H9 (cell line): ENCODE measurements around the gene TOP3B. TPM values are rescaled to one million over a fixed set of nuclear protein-coding genes. Genes with fewer than 3 reads are reported as not detected.

Experiments
- DNase-seq: peaks from one replicate; pipeline ENCODE4 v3.0.0-alpha.2; 2017
- H2AFZ ChIP-seq: one replicate; pipeline ENCODE4 v1.6.1; 2013; ENCODE audit warnings: mild to moderate bottlenecking, low read length, control low read depth, moderate library complexity
- H2AK5ac ChIP-seq: 2 replicates; pipeline ENCODE4 v1.6.1; 2013; ENCODE audit warnings: low read length, control low read depth, mixed read lengths; ENCODE audit not compliant: insufficient read length
- H2BK120ac ChIP-seq: one replicate; pipeline ENCODE4 v1.6.1; 2013; ENCODE audit warnings: low read depth, mild to moderate bottlenecking, low read length, control low read depth, inconsistent platforms; ENCODE audit not compliant: poor library complexity, severe bottlenecking
- H2BK12ac ChIP-seq: 2 replicates; pipeline ENCODE4 v1.6.1; 2013; ENCODE audit warnings: low read length, control low read depth, mixed read lengths, low read depth; ENCODE audit not compliant: insufficient read length
- H2BK15ac ChIP-seq: 2 replicates; pipeline ENCODE4 v1.6.1; 2013; ENCODE audit warnings: low read depth, low read length, control low read depth
- H2BK20ac ChIP-seq: one replicate; pipeline ENCODE4 v1.6.1; 2013; ENCODE audit warnings: low read depth, mild to moderate bottlenecking, low read length, control low read depth, inconsistent platforms; ENCODE audit not compliant: poor library complexity, severe bottlenecking
- H2BK5ac ChIP-seq: 2 replicates; pipeline ENCODE4 v1.6.1; 2013; ENCODE audit warnings: low read length, control low read depth, mixed read lengths; ENCODE audit not compliant: insufficient read length
- H3K14ac ChIP-seq: 2 replicates; pipeline ENCODE4 v1.6.1; 2013; ENCODE audit warnings: low read length, control low read depth; ENCODE audit not compliant: insufficient read depth
- H3K18ac ChIP-seq: 2 replicates; pipeline ENCODE4 v1.6.1; 2013; ENCODE audit warnings: low read depth, mild to moderate bottlenecking, mixed read lengths, low read length, control low read depth; ENCODE audit not compliant: insufficient read length
- H3K23ac ChIP-seq: 2 replicates; pipeline ENCODE4 v1.6.1; 2013; ENCODE audit warnings: low read length, control low read depth, mixed read lengths, low read depth; ENCODE audit not compliant: insufficient read length
- H3K23me2 ChIP-seq: 2 replicates; pipeline ENCODE4 v1.6.1; 2013; ENCODE audit warnings: low read depth, mild to moderate bottlenecking, mixed read lengths, low read length, control low read depth; ENCODE audit not compliant: insufficient read length, poor library complexity, severe bottlenecking
- H3K27ac ChIP-seq: 2 replicates; pipeline ENCODE4 v1.5.1; 2013; ENCODE audit warnings: low read length, control low read depth, mixed read lengths, low read depth; ENCODE audit not compliant: insufficient read length
- H3K27me3 ChIP-seq: 2 replicates; pipeline ENCODE4 v1.6.1; 2013; ENCODE audit warnings: low read length, control low read depth, inconsistent platforms; ENCODE audit not compliant: insufficient read depth
- H3K4ac ChIP-seq: 2 replicates; pipeline ENCODE4 v1.6.1; 2013; ENCODE audit warnings: low read depth, mild to moderate bottlenecking, control low read depth, inconsistent platforms, low read length, moderate library complexity
- H3K4me1 ChIP-seq: 2 replicates; pipeline ENCODE4 v1.6.1; 2013; ENCODE audit warnings: low read length, control low read depth, inconsistent platforms; ENCODE audit not compliant: insufficient read depth
- H3K4me2 ChIP-seq: 2 replicates; pipeline ENCODE4 v1.6.1; 2013; ENCODE audit warnings: low read length, control low read depth, mixed read lengths; ENCODE audit not compliant: insufficient read length, insufficient read depth
- H3K56ac ChIP-seq: 2 replicates; pipeline ENCODE4 v1.6.1; 2013; ENCODE audit warnings: low read depth, mild to moderate bottlenecking, mixed read lengths, low read length, control low read depth; ENCODE audit not compliant: insufficient read length
- H3K79me1 ChIP-seq: 2 replicates; pipeline ENCODE4 v1.6.1; 2013; ENCODE audit warnings: low read depth, mild to moderate bottlenecking, moderate library complexity, low read length, control low read depth, inconsistent platforms; ENCODE audit not compliant: insufficient read depth, poor library complexity, severe bottlenecking
- H3K79me2 ChIP-seq: 2 replicates; pipeline ENCODE4 v1.6.1; 2013; ENCODE audit warnings: low read length, control low read depth, inconsistent platforms; ENCODE audit not compliant: insufficient read depth
- H3K9ac ChIP-seq: 2 replicates; pipeline ENCODE4 v1.6.1; 2013; ENCODE audit warnings: low read length, control low read depth, mixed read lengths; ENCODE audit not compliant: insufficient read length; ENCODE audit errors: extremely low read depth
- H3K9me3 ChIP-seq: one replicate; pipeline ENCODE4 v1.6.1; 2013; ENCODE audit warnings: low read depth, low read length, inconsistent platforms; ENCODE audit not compliant: control insufficient read depth
- H3T11ph ChIP-seq: one replicate; pipeline ENCODE4 v1.6.1; 2013; ENCODE audit warnings: mild to moderate bottlenecking, low read length, control low read depth, inconsistent platforms
- H4K20me1 ChIP-seq: one replicate; pipeline ENCODE4 v1.6.1; 2013; ENCODE audit not compliant: control insufficient read depth, insufficient read length, insufficient read depth
- H4K5ac ChIP-seq: 2 replicates; pipeline ENCODE4 v1.6.1; 2013; ENCODE audit warnings: low read depth, mild to moderate bottlenecking, mixed read lengths, low read length, control low read depth; ENCODE audit not compliant: insufficient read length
- H4K8ac ChIP-seq: replicated peaks from 2 replicates; pipeline ENCODE4 v1.6.1; 2013; ENCODE audit warnings: low read length, control low read depth, mixed read lengths, low read depth; ENCODE audit not compliant: insufficient read length
- H4K91ac ChIP-seq: 2 replicates; pipeline ENCODE4 v1.6.1; 2013; ENCODE audit warnings: low read depth, mild to moderate bottlenecking, moderate library complexity, mixed read lengths, low read length, control low read depth; ENCODE audit not compliant: insufficient read length
- H3K27ac Mint-ChIP-seq, 3 experiments: 2 replicates in 2 of 3; 3 replicates in 1 of 3; pipeline ENCODE4 v1.8.0; 2020 to 2021; ENCODE audit warnings: mixed read lengths in 3 of 3, mild to moderate bottlenecking in 1 of 3, moderate library complexity in 1 of 3
- H3K27me3 Mint-ChIP-seq: 2 replicates; pipeline ENCODE4 v1.8.0; 2021; ENCODE audit warnings: low read depth, mild to moderate bottlenecking, moderate library complexity, mixed read lengths
- H3K36me3 Mint-ChIP-seq, 3 experiments: 2 replicates in 2 of 3; 3 replicates in 1 of 3; pipeline ENCODE4 v1.8.0; 2020 to 2021; ENCODE audit warnings: low read depth in 3 of 3, mixed read lengths in 3 of 3; ENCODE audit not compliant: insufficient read depth in 1 of 3
- H3K4me1 Mint-ChIP-seq, 2 experiments: 2 replicates each; pipeline ENCODE4 v1.8.0; 2020; ENCODE audit warnings: mixed read lengths in 2 of 2
- H3K4me3 Mint-ChIP-seq, 2 experiments: 2 replicates in 1 of 2; 3 replicates in 1 of 2; pipeline ENCODE4 v1.8.0; 2020 to 2021; ENCODE audit warnings: mild to moderate bottlenecking in 2 of 2, mixed read lengths in 2 of 2, moderate library complexity in 1 of 2
- H3K9me3 Mint-ChIP-seq, 2 experiments: 2 replicates in 1 of 2; 3 replicates in 1 of 2; pipeline ENCODE4 v1.8.0; 2020; ENCODE audit warnings: mild to moderate bottlenecking in 2 of 2, mixed read lengths in 2 of 2, moderate library complexity in 1 of 2
- WGBS: extraction: QIAGEN DNeasy Blood & Tissue Kit; methylation state at CpG from one replicate; pipeline ENCODE4 v1.1.7; 2013; ENCODE audit warnings: missing lambda C conversion rate, low lambda C conversion rate, mixed read lengths; ENCODE audit not compliant: insufficient read length; ENCODE audit errors: extremely low coverage; 5-methylcytosine and 5-hydroxymethylcytosine counted together
- total RNA-seq: library from RNA; stranded (reverse); gene quantifications from 2 replicates; pipeline ENCODE4 v1.2.1, GENCODE V29; 2021
- TF ChIP-seq, protein P1 (sequence below): fragments of 200-600 bp; sonication (generic); conservative IDR thresholded peaks from 3 replicates; pipeline ENCODE4 v1.8.0; 2021; ENCODE audit warnings: antibody characterized with exemption, mild to moderate bottlenecking

Gene TOP3B
- total RNA-seq, 1 experiment from 2014 or later: 55.2 TPM

DNA sequence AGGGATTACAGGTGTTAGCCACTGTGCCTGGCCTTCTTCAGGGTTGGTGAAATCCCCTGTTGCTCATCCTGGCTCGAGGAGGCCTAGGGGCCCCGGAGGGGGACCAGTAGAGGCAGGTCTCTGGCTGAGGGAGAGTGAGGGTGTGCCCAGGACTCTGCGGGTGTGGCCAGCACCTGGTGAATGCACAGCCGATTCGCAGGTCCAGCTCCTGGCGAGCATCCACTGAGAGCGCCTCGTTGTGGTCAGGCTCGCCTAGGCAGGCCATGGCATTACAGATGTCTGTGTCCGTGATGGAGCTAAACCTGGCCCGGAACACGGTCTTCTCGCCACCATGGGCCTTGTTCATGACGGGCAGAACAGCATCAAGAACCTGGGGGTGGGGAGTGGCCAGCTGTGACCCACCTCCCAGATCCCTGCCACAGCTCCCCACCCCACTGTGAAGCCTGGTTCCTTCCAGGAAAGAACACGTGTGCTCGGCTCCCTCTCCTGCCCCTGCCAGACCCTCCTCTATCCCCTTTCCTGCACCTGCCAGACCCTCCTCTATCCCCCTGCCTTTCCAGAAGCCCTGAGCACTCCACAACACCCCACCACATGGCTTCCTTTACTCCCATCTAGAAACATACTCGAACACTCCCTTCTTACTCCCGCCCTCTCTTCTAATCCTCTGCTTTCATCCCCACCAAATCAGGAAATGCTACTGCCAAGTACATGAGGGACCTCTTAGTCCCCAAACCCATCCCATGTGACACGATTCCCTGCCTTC is 12.4 kb downstream of the TOP3B start:
- H2AK5ac ChIP-seq: no peak overlapping the region
- DNase-seq: no peak
- no peaks in the 10 kb centered on the region for H3K79me1 ChIP-seq
- H3K4me1 ChIP-seq: no peaks in the 10 kb centered on the region
- H2BK20ac ChIP-seq: no peak overlapping the region
- Mint-ChIP-seq H3K27me3 (no peaks in the 10 kb centered on the region; the same call in 1 of the 2 replicates), H3K27ac (peak overlapping the region in 1 of 3 experiments; percentile 22; a peak in 1 of 7 replicates), H3K36me3 (peaks cover 54 to 91% (median 79%) of the 10 kb centered on the region in 3 experiments; a peak in 6 of 7 replicates), H3K9me3 (no peaks in the 10 kb centered on the region), H3K4me3 (no peak overlapping the region), H3K4me1 (no peaks in the 10 kb centered on the region)
- no peak overlapping the region for H2BK15ac ChIP-seq
- peaks cover 3% of the 10 kb centered on the region for H3K23me2 ChIP-seq
- WGBS: 100% methylated on average over 2 of the region's 19 CpGs
- H4K20me1 ChIP-seq: no peaks in the 10 kb centered on the region
- no peak overlapping the region for H3K18ac ChIP-seq
- no peak overlapping the region for H4K8ac ChIP-seq
- no peaks in the 10 kb centered on the region for H3K79me2 ChIP-seq
- no peaks in the 10 kb centered on the region for H3K9me3 ChIP-seq
- no peak overlapping the region for H3K14ac ChIP-seq
- no peak overlapping the region for H3K27ac ChIP-seq
- no peak overlapping the region for H2BK120ac ChIP-seq
- H3K4me2 ChIP-seq: no peak overlapping the region
- H3K9ac ChIP-seq: no peak overlapping the region
- H2BK12ac ChIP-seq: no peak overlapping the region
- H3K56ac ChIP-seq: no peak overlapping the region
- no peak overlapping the region for H2BK5ac ChIP-seq
- no peak overlapping the region for H4K91ac ChIP-seq
- no peak overlapping the region for H2AFZ ChIP-seq
- H3K27me3 ChIP-seq: no peaks in the 10 kb centered on the region
- TF ChIP-seq, protein P1, sequence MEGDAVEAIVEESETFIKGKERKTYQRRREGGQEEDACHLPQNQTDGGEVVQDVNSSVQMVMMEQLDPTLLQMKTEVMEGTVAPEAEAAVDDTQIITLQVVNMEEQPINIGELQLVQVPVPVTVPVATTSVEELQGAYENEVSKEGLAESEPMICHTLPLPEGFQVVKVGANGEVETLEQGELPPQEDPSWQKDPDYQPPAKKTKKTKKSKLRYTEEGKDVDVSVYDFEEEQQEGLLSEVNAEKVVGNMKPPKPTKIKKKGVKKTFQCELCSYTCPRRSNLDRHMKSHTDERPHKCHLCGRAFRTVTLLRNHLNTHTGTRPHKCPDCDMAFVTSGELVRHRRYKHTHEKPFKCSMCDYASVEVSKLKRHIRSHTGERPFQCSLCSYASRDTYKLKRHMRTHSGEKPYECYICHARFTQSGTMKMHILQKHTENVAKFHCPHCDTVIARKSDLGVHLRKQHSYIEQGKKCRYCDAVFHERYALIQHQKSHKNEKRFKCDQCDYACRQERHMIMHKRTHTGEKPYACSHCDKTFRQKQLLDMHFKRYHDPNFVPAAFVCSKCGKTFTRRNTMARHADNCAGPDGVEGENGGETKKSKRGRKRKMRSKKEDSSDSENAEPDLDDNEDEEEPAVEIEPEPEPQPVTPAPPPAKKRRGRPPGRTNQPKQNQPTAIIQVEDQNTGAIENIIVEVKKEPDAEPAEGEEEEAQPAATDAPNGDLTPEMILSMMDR: no peak
- H4K5ac ChIP-seq: no peak overlapping the region
- no peak overlapping the region for H3K23ac ChIP-seq
- no peak overlapping the region for H3K4ac ChIP-seq
- no peak overlapping the region for H3T11ph ChIP-seq
